PC-9 (cell line): ENCODE results near the gene ADORA2B. TPM values are rescaled to one million over a fixed set of nuclear protein-coding genes. Genes with fewer than 3 reads are reported as not detected.
"Not testable (repeated sequence)": the region's sequence is repeated elsewhere in the genome, so short reads cannot be mapped to it uniquely, and the experiment has no call there.

Source experiments
- BruUV-seq: library from RNA; stranded (reverse); fragments of 400-500 nt; replicated peaks from 2 replicates; lab custom pipeline; 2021; lab: Mats Ljungman, UMichigan
- CTCF ChIA-PET: fragments of 300-600 bp; sonication (Branson Sonifier 250); formaldehyde crosslinking; loops from one replicate; lab custom pipeline; 2022; ENCODE audit warnings: antibody characterized with exemption; lab: Charles Lee
- POLR2A ChIA-PET: fragments of 300-600 bp; sonication (Branson Sonifier 250); formaldehyde crosslinking; loops from one replicate; lab custom pipeline; 2022; ENCODE audit warnings: antibody characterized with exemption; ENCODE audit not compliant: unreplicated experiment; lab: Charles Lee
- DNase-seq, 2 experiments: peaks; one replicate each; pipeline versions ENCODE4 v3.0.0 to v3.0.0-alpha.2; 2015 to 2022; ENCODE audit warnings: mixed read lengths in 1 of 2
- H2AFZ ChIP-seq: fragments of 200-600 bp; sonication (generic); 2 replicates; pipeline ENCODE4 v1.8.1; 2017; ENCODE audit warnings: antibody characterized with exemption
- H3F3A ChIP-seq: fragments of 200-600 bp; sonication (generic); 2 replicates; pipeline ENCODE4 v1.8.1; 2017; ENCODE audit warnings: antibody characterized with exemption, mild to moderate bottlenecking, low read depth; ENCODE audit not compliant: insufficient read depth
- H3K27ac ChIP-seq: fragments of 200-600 bp; sonication (generic); 2 replicates; pipeline ENCODE4 v1.6.1; 2016; ENCODE audit warnings: mixed run types
- H3K27me3 ChIP-seq: fragments of 200-600 bp; sonication (generic); 2 replicates; pipeline ENCODE4 v1.6.1; 2016; ENCODE audit warnings: low read depth, mixed run types; ENCODE audit not compliant: insufficient read depth
- H3K36me3 ChIP-seq: fragments of 200-600 bp; sonication (generic); 2 replicates; pipeline ENCODE4 v1.6.1; 2016; ENCODE audit warnings: low read depth, mixed run types
- H3K4me1 ChIP-seq: fragments of 200-600 bp; sonication (generic); replicated peaks from 2 replicates; pipeline ENCODE4 v1.6.1; 2016; ENCODE audit warnings: mixed run types; ENCODE audit not compliant: insufficient read depth
- H3K4me2 ChIP-seq: fragments of 200-600 bp; sonication (generic); 2 replicates; pipeline ENCODE4 v1.6.1; 2017; ENCODE audit warnings: mixed run types
- H3K4me3 ChIP-seq: fragments of 200-600 bp; sonication (generic); 2 replicates; pipeline ENCODE4 v1.6.1; 2016; ENCODE audit warnings: mixed run types
- H3K79me2 ChIP-seq: fragments of 200-600 bp; sonication (generic); 2 replicates; pipeline ENCODE4 v1.6.1; 2017; ENCODE audit warnings: low read depth, mixed run types
- H3K9me2 ChIP-seq: fragments of 200-600 bp; sonication (generic); 2 replicates; pipeline ENCODE4 v1.8.1; 2017; ENCODE audit warnings: mild to moderate bottlenecking; ENCODE audit not compliant: insufficient read depth
- H3K9me3 ChIP-seq: fragments of 200-600 bp; sonication (generic); 2 replicates; pipeline ENCODE4 v1.8.1; 2016; ENCODE audit warnings: low read depth; ENCODE audit not compliant: insufficient read depth
- H4K20me1 ChIP-seq: fragments of 200-600 bp; sonication (generic); 2 replicates; pipeline ENCODE4 v1.8.1; 2017; ENCODE audit not compliant: insufficient read depth
- CTCF ChIP-seq: fragments of 200-600 bp; sonication (generic); conservative IDR thresholded peaks from 2 replicates; pipeline ENCODE4 v1.6.1; 2017; ENCODE audit warnings: mixed run types, antibody characterized with exemption, mild to moderate bottlenecking, moderate library complexity
- EZH2 ChIP-seq: fragments of 200-600 bp; sonication (generic); IDR thresholded peaks from 2 replicates; pipeline ENCODE4 v1.8.0; 2017; ENCODE audit warnings: antibody characterized with exemption, low read depth
- intact Hi-C: fragments of 100-400 bp; cut with micrococcal nuclease; formaldehyde crosslinking; loops from one replicate; pipeline ENCODE4 v1.10.0; 2022; ENCODE audit not compliant: unreplicated experiment
- total RNA-seq: library from RNA; stranded (reverse); gene quantifications from 2 replicates; pipeline ENCODE4 v1.2.3, GENCODE V29; 2021

ADORA2B gene
- total RNA-seq, 1 experiment from 2014 or later: 42.7 TPM

- CTCF ChIA-PET: no interaction called here
- intact Hi-C loops: no loop called here
- TF ChIP-seq CTCF (no peak), EZH2 (no peak)
- Histone ChIP-seq H2AFZ (no peak overlapping the region), H4K20me1 (no peaks in the 10 kb centered on the region; the same call in 1 of the 2 replicates), H3K4me3 (no peak overlapping the region), H3K27ac (no peak overlapping the region), H3K27me3 (no peaks in the 10 kb centered on the region), H3K9me2 (no peaks in the 10 kb centered on the region), H3K79me2 (peaks cover 93% of the 10 kb centered on the region), H3K36me3 (peaks cover 15% of the 10 kb centered on the region; the same call in 1 of the 2 replicates), H3K4me1 (peaks cover 44% of the 10 kb centered on the region), H3K4me2 (no peak overlapping the region), H3F3A (peaks cover 34% of the 10 kb centered on the region), H3K9me3 (no peaks in the 10 kb centered on the region)
- no TSS peak for BruUV-seq
- no peak for DNase-seq
- POLR2A ChIA-PET: no interaction called here
Observed at GRCh38 chr17:15973834-15974233, 28.9 kb downstream of the ADORA2B start.

- peaks cover 47% of the 10 kb centered on the region for H3F3A ChIP-seq
- H3K36me3 ChIP-seq: 0 out of 2 replicates have a peak, but pooled peaks cover 8% of the 10 kb centered on the region
- no peaks in the 10 kb centered on the region for H3K9me2 ChIP-seq
- no peak overlapping the region for H3K4me3 ChIP-seq
- H3K27ac ChIP-seq: 0 out of 2 replicates have a peak overlapping the region, but pooled peaks have one; percentile 37
- ChIA-PET CTCF (no interaction called here), POLR2A (no interaction called here)
- no TSS peak for BruUV-seq
- peaks cover 47% of the 10 kb centered on the region for H3K4me1 ChIP-seq
- H4K20me1 ChIP-seq: no peaks in the 10 kb centered on the region; the same call in 1 of the 2 replicates
- TF ChIP-seq EZH2 (no peak), CTCF (no peak)
- no peak overlapping the region for H3K4me2 ChIP-seq
- no peak for DNase-seq
- no peaks in the 10 kb centered on the region for H3K9me3 ChIP-seq
- H3K79me2 ChIP-seq: peaks cover 54% of the 10 kb centered on the region
- no peak overlapping the region for H2AFZ ChIP-seq
- no peaks in the 10 kb centered on the region for H3K27me3 ChIP-seq
- intact Hi-C loops: no loop called here
Observed at GRCh38 chr17:15977894-15978293, 33.0 kb downstream of the ADORA2B start.

- Histone ChIP-seq H3K9me2 (no peaks in the 10 kb centered on the region), H3K4me1 (peaks cover 42% of the 10 kb centered on the region), H3K27me3 (no peaks in the 10 kb centered on the region), H3F3A (peaks cover 46% of the 10 kb centered on the region), H4K20me1 (no peaks in the 10 kb centered on the region), H3K4me2 (no peak overlapping the region), H3K9me3 (no peaks in the 10 kb centered on the region), H3K79me2 (peaks cover 51% of the 10 kb centered on the region), H2AFZ (no peak overlapping the region), H3K36me3 (0 out of 2 replicates have a peak, but pooled peaks cover 8% of the 10 kb centered on the region), H3K27ac (0 out of 2 replicates have a peak overlapping the region, but pooled peaks have one; percentile 37), H3K4me3 (no peak overlapping the region)
- TF ChIP-seq CTCF (no peak), EZH2 (no peak)
- no TSS peak for BruUV-seq
- no peak for DNase-seq
- intact Hi-C loops: no loop called here
- POLR2A ChIA-PET: interaction anchor here (0.5 kb wide), 1 partner anchor 323 kb away, joined by 9 read pairs; no protein-coding TSS in a partner anchor
- CTCF ChIA-PET: no interaction called here
Observed at GRCh38 chr17:15978606-15979005, 33.7 kb downstream of the ADORA2B start.

GRCh38 chr17:15979013-15979412 is 34.1 kb downstream of the ADORA2B start:
- H2AFZ ChIP-seq, intact Hi-C loops, CTCF ChIA-PET, H3K4me3 ChIP-seq, H3K27me3 ChIP-seq, H3K36me3 ChIP-seq, H3K4me2 ChIP-seq, POLR2A ChIA-PET, DNase-seq, H3K27ac ChIP-seq, H3K9me2 ChIP-seq, BruUV-seq, H4K20me1 ChIP-seq, H3K9me3 ChIP-seq: not testable (repeated sequence)
- peaks cover 51% of the 10 kb centered on the region for H3K79me2 ChIP-seq
- H3F3A ChIP-seq: peaks cover 43% of the 10 kb centered on the region
- H3K4me1 ChIP-seq: peaks cover 42% of the 10 kb centered on the region
